Coronary artery (tissue), 2 donors: ENCODE measurements around the gene ARR3.

Experiments used
- DNase-seq: peaks from one replicate; pipeline ENCODE4 v3.0.0-alpha.2; 2017; ENCODE audit warnings: low spot score
- H3K27ac ChIP-seq, 2 donors: fragments of 200-600 bp; sonication (generic); one replicate each; pipeline ENCODE4 v1.5.1; 2016 to 2019
- H3K4me3 ChIP-seq: fragments of 200-600 bp; sonication (generic); 2 replicates; pipeline ENCODE4 v1.5.1; 2016; ENCODE audit warnings: mild to moderate bottlenecking, moderate library complexity
- TF ChIP-seq, protein P1 (sequence below): fragments of 200-600 bp; sonication (generic); IDR thresholded peaks from one replicate; pipeline ENCODE4 v1.5.1; 2019; ENCODE audit warnings: antibody characterized with exemption

The ARR3 gene

DNA sequence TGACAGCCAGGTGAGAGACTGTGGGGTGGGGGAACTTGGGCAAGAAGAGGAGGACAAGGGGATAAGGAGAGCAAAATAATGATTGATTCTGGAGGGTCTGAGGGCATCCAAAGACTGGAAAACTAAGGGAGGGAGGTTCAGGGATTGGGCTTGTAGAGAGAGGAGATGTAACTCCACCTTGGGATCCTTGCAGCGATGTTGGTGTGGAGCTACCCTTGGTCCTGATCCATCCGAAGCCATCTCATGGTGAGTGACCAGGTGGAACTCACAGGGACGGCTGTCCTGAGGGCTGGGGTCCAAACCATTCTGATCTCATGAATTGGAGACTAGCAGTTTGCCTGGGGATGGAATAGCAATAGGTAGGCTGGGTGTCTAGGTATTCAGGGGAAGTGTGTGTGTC is 12.4 kb downstream of the ARR3 start:
- no peak for DNase-seq
- Histone ChIP-seq H3K4me3 (no peak overlapping the region), H3K27ac (no peak overlapping the region)
- TF ChIP-seq, protein P1, sequence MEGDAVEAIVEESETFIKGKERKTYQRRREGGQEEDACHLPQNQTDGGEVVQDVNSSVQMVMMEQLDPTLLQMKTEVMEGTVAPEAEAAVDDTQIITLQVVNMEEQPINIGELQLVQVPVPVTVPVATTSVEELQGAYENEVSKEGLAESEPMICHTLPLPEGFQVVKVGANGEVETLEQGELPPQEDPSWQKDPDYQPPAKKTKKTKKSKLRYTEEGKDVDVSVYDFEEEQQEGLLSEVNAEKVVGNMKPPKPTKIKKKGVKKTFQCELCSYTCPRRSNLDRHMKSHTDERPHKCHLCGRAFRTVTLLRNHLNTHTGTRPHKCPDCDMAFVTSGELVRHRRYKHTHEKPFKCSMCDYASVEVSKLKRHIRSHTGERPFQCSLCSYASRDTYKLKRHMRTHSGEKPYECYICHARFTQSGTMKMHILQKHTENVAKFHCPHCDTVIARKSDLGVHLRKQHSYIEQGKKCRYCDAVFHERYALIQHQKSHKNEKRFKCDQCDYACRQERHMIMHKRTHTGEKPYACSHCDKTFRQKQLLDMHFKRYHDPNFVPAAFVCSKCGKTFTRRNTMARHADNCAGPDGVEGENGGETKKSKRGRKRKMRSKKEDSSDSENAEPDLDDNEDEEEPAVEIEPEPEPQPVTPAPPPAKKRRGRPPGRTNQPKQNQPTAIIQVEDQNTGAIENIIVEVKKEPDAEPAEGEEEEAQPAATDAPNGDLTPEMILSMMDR, result no peak

DNA sequence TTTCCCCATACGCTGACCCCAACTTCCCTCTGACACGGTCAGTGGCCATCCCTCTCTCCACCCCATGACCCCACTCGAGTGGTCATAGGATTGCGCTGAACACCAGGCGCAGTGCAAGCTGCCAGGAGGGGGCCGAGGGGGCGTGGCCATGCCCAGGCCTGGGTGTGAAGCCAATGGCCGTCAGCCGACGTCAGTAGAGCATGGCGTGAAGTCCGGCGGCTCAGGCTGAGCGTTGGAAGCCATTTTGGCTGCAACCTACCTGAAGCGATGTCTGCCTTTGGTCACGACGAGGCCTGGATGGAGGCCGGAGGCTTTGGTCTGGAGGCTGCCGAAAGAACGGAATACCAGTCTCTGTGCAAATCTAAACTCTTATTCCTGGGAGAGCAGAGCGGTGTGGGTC is 13.8 kb downstream of the ARR3 start, which contains the start of gene RAB41:
TSS of gene RAB41 (plus strand) at position 222 of the 400 bp plus-strand sequence. CDS start at position 268, 46 bp downstream.
- DNase-seq, result no peak
- no peak within 1 kb of the TSS for H3K4me3 ChIP-seq
- TF ChIP-seq, protein P1, result no peak
- no peak within 1 kb of the TSS for H3K27ac ChIP-seq

DNA sequence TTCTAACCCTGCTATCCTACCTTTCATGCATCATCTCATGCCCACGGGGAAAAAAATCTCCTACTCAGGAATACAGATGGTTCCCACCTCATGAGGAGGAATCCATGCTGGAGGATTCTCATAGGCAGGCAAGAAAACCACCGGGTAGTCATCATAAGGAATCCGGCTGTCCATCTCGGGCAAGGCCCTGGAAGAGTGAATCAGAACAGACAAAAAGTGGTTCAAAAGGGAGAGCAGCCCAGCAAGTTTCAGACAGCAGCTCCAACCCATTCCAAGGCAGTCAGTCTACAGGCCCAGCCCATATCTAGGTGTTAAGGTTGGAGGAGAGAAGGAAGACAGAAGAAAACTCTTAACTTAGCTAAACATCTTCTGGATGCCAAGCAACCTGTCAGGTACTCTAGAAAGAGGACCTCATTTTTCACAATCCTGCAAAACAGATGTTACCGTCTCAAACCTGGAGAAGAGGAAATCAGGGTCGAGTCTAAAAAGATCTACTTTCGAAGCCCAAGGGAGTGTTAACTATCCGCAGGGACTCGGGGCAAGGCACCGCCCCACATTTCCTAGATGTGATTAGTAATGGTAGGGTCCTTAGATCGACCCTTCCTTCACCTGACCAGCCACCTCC is 21.1 kb downstream of the ARR3 start:
- Histone ChIP-seq H3K27ac (peak overlapping the region in 1 of 2 donors; percentile 84), H3K4me3 (peak overlapping the region; percentile 71)
- TF ChIP-seq, protein P1, result no peak
- DNase-seq, result no peak

DNA sequence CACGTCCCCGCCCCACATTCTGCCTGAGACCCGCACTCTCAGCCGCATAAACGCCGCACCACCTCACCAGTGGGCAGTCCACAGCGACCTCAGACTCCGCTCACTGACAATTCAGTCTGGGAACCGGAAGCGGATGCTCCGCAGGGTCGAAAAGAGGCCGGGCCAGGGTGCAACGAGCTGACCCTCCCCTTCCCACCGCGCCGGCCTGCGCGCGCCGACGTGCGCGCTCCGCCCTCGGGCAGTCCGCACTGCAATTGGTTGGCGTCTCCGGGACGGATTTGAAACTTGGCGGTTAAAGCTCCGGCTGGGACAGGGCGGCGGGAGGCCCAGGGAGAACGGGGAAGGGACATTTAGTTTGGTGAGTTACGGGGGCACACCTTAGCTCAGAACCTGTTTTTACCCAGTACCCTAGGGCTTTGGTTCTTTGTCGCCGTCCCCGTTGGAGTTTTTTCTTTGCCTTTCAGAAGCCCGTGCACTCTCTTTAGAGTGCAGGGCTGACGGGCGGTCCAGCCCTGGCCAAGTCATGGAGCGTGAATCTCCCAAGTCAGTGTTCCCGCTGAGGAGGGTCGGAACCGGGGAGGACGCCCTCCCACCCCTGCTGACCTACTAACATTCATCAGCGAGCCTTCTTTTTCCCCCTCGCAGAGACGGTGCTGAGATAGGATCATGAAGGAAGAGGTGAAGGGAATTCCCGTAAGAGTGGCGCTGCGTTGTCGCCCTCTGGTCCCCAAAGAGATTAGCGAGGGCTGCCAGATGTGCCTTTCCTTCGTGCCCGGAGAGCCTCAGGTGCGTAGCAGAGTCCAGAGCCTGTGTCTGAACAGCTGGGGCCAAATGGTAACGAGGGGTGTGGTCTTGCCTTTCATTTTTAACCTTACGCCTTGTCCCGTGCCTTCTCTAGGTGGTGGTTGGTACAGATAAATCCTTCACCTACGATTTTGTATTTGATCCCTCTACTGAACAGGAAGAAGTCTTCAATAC is 21.9 kb downstream of the ARR3 start, which contains the start of the genes KIF4A and PDZD11:
TSS of gene KIF4A (plus strand) at position 312 of the 978 bp plus-strand sequence. CDS start at position 667, 355 bp downstream.
TSS of gene PDZD11 (minus strand) at position 135 of the 978 bp plus-strand sequence. CDS start 586 bp downstream, outside the sequence.
- peak within 1 kb of the TSS in 1 of 2 donors; percentile 84 for H3K27ac ChIP-seq
- peak within 1 kb of the TSS; percentile 71 for H3K4me3 ChIP-seq
- DNase-seq, result peak; percentile 81
- TF ChIP-seq, protein P1, result no peak

DNA sequence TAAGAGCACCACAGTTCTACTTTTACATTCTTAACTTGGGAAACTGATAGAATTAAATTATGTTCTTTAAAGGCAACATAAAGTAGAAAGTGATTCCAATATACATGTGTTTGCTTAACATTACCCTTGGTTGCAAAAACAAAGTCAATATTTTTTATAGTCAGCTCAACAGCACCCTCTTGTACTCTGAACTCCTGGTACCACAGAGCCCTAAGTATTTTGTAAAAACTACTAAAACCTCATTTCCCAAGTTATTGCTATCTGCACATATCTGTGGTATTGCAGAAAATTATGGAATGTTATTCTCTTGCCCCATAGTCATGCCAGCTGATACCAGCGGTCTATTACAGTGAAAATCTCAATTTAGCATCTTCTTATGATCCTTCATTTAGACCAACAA is 24.7 kb downstream of the ARR3 start:
- Histone ChIP-seq H3K27ac (no peak overlapping the region), H3K4me3 (no peak overlapping the region)
- no peak for DNase-seq
- TF ChIP-seq, protein P1, result no peak

DNA sequence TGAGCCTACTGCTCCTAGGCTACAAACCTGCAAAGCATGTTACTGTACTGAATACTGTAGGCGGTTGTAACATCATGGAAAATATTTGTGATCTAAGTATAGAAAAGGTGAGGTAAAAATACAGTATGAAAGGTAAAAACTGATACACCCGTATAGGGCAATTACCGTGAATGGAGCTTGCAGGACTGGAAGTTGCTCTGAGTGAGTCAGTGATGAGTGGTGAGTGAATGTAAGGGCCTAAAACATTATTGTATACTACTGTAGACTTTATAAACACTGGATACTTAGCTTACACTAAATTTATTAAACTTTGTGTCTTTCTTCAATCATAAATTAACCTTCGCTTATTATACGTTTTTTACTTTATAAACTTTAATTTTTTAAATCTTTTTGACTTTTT is 25.5 kb downstream of the ARR3 start:
- Histone ChIP-seq H3K4me3 (no peak overlapping the region), H3K27ac (no peak overlapping the region)
- DNase-seq, result no peak
- TF ChIP-seq, protein P1, result no peak
